ENCODE results near the gene RASA3. TPM values are rescaled to one million over a fixed set of nuclear protein-coding genes. Genes with fewer than 3 reads are reported as not detected.

Gene RASA3
- total RNA-seq, 1 experiment from 2014 or later = 22.3 TPM

DNA sequence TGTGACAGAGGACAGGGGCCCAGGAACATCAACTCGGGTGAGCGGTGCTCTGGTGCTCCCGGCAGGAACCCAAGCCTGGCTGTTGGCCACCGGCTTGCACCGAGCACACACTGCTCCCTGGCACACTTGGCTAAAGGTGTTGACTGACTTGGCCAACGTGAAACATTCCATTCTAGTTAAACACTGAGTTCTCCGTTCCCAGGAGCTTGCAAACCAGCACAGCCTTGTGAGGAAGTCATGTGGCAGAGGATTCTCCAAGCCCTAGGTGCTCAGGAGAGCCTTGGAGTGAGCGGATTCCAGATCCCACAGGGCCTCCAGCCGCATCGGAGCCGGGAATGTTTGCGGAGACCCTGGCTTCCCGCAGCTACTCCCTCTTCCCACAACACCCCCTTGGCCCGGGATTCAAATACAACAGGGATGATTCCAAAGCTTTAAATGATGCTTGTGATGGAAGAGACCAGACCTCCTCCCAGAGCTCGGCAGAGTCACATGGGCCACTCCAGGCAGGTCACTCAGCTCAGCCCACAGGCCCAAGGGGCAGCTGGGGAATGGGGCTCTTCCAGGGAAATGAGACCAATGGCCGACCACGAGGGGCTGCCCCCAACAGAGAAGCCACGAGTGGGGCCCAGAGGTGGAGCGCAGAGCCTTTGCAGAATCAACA lies 161.5 kb downstream of the RASA3 start:
- CTCF ChIA-PET = no interaction called here
- ATAC-seq (no peak), DNase-seq (ENCODE audit: low spot score) (peak; percentile 12)
- Mint-ChIP-seq H3K27me3 (ENCODE audit: low read depth) (no peaks in the 10 kb centered on the region; the same call in 1 of the 2 replicates), H3K9me3 (no peaks in the 10 kb centered on the region), H3K36me3 (no peaks in the 10 kb centered on the region), H3K4me3 (no peak overlapping the region), H3K27ac (peak overlapping the region; percentile 49; the same call in 1 of the 2 replicates), H3K4me1 (no peaks in the 10 kb centered on the region)
- POLR2A ChIA-PET = no interaction called here
- TF ChIP-seq JAZF1 (CRISPR knock-in tag; IDR thresholded peaks at IDR 0.05) (no peak), NFATC4 (CRISPR knock-in tag; IDR thresholded peaks at IDR 0.05) (no peak), ELF4 (CRISPR knock-in tag; IDR thresholded peaks at IDR 0.05; ENCODE audit: low read depth) (no peak), MXD4 (CRISPR knock-in tag; IDR thresholded peaks at IDR 0.05; ENCODE audit: borderline replicate concordance) (no peak), ZNF263 (CRISPR knock-in tag; IDR thresholded peaks at IDR 0.05; ENCODE audit: low read depth) (no peak), IRF2 (CRISPR knock-in tag; IDR thresholded peaks at IDR 0.05; ENCODE audit: borderline replicate concordance, low read depth) (no peak), EMX1 (CRISPR knock-in tag; IDR thresholded peaks at IDR 0.05) (no peak), SP1 (CRISPR knock-in tag; conservative IDR thresholded peaks at IDR 0.05) (no peak), CREB1 (CRISPR knock-in tag; IDR thresholded peaks at IDR 0.05) (no peak), ZNF121 (CRISPR knock-in tag; IDR thresholded peaks at IDR 0.05) (no peak), PRRX2 (CRISPR knock-in tag; IDR thresholded peaks at IDR 0.05) (no peak), TP53 (CRISPR knock-in tag; IDR thresholded peaks at IDR 0.05) (no peak), NR3C1 (CRISPR knock-in tag; conservative IDR thresholded peaks at IDR 0.05; ENCODE audit: low read depth) (no peak), HMGA2 (CRISPR knock-in tag; IDR thresholded peaks at IDR 0.05) (no peak)
- TF ChIP-seq, protein P1, sequence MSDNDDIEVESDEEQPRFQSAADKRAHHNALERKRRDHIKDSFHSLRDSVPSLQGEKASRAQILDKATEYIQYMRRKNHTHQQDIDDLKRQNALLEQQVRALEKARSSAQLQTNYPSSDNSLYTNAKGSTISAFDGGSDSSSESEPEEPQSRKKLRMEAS (CRISPR knock-in tag; IDR thresholded peaks at IDR 0.05) = no peak
- TF ChIP-seq, protein P2, sequence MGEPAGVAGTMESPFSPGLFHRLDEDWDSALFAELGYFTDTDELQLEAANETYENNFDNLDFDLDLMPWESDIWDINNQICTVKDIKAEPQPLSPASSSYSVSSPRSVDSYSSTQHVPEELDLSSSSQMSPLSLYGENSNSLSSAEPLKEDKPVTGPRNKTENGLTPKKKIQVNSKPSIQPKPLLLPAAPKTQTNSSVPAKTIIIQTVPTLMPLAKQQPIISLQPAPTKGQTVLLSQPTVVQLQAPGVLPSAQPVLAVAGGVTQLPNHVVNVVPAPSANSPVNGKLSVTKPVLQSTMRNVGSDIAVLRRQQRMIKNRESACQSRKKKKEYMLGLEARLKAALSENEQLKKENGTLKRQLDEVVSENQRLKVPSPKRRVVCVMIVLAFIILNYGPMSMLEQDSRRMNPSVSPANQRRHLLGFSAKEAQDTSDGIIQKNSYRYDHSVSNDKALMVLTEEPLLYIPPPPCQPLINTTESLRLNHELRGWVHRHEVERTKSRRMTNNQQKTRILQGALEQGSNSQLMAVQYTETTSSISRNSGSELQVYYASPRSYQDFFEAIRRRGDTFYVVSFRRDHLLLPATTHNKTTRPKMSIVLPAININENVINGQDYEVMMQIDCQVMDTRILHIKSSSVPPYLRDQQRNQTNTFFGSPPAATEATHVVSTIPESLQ (CRISPR knock-in tag; IDR thresholded peaks at IDR 0.05) = no peak
- TF ChIP-seq, protein P3, sequence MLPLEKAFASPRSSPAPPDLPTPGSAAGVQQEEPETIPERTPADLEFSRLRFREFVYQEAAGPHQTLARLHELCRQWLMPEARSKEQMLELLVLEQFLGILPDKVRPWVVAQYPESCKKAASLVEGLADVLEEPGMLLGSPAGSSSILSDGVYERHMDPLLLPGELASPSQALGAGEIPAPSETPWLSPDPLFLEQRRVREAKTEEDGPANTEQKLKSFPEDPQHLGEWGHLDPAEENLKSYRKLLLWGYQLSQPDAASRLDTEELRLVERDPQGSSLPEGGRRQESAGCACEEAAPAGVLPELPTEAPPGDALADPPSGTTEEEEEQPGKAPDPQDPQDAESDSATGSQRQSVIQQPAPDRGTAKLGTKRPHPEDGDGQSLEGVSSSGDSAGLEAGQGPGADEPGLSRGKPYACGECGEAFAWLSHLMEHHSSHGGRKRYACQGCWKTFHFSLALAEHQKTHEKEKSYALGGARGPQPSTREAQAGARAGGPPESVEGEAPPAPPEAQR (CRISPR knock-in tag; IDR thresholded peaks at IDR 0.05) = no peak
- TF ChIP-seq, protein P4, sequence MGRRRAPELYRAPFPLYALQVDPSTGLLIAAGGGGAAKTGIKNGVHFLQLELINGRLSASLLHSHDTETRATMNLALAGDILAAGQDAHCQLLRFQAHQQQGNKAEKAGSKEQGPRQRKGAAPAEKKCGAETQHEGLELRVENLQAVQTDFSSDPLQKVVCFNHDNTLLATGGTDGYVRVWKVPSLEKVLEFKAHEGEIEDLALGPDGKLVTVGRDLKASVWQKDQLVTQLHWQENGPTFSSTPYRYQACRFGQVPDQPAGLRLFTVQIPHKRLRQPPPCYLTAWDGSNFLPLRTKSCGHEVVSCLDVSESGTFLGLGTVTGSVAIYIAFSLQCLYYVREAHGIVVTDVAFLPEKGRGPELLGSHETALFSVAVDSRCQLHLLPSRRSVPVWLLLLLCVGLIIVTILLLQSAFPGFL (CRISPR knock-in tag; IDR thresholded peaks at IDR 0.05; ENCODE audit: borderline replicate concordance) = no peak

DNA sequence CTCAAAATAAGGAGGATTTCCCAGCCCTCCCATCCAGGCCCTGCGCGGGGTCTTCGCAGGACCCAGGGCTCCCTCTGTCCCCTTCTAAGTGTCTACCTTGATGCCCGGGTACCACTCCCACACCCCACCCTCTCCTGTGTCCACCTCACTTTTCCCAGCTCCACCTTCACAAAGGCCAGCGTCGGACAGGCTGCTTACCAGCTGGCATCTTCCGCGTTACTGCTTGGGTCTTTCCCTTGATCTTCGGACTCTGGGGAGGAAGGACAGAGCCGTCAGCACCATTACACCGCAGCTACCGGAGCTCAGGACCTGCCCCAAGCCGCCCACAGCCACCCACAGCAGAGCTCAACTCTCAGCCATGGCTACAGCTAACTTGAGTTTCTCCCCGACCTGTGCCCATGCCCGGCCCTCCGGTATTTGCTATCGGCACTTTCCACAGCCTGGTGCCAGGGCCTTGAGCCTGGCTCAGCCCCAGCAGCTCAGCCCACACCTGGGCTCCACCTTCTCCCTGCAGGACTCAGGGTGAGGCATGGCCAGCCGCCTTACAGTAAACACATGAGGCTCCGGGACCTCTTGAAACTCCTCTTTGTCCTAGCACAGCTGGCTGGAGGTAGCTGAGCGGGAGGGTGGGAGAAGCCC lies 162.3 kb downstream of the RASA3 start:
- Mint-ChIP-seq H3K9me3 (no peaks in the 10 kb centered on the region), H3K4me1 (no peaks in the 10 kb centered on the region), H3K27ac (0 out of 2 replicates have a peak overlapping the region, but pooled peaks have one; percentile 6), H3K36me3 (no peaks in the 10 kb centered on the region), H3K27me3 (ENCODE audit: low read depth) (no peaks in the 10 kb centered on the region; the same call in 1 of the 2 replicates), H3K4me3 (no peak overlapping the region)
- peak; percentile 8 for DNase-seq (ENCODE audit: low spot score)
- TF ChIP-seq, protein P5, sequence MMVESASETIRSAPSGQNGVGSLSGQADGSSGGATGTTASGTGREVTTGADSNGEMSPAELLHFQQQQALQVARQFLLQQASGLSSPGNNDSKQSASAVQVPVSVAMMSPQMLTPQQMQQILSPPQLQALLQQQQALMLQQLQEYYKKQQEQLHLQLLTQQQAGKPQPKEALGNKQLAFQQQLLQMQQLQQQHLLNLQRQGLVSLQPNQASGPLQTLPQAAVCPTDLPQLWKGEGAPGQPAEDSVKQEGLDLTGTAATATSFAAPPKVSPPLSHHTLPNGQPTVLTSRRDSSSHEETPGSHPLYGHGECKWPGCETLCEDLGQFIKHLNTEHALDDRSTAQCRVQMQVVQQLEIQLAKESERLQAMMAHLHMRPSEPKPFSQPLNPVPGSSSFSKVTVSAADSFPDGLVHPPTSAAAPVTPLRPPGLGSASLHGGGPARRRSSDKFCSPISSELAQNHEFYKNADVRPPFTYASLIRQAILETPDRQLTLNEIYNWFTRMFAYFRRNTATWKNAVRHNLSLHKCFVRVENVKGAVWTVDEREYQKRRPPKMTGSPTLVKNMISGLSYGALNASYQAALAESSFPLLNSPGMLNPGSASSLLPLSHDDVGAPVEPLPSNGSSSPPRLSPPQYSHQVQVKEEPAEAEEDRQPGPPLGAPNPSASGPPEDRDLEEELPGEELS (CRISPR knock-in tag; IDR thresholded peaks at IDR 0.05) = no peak
- TF ChIP-seq ZNF317 (CRISPR knock-in tag; IDR thresholded peaks at IDR 0.05; ENCODE audit: borderline replicate concordance, low read depth) = no peak
- TF ChIP-seq CBFB (CRISPR knock-in tag; IDR thresholded peaks at IDR 0.05; ENCODE audit: low read depth) = no peak
- TF ChIP-seq, protein P6, sequence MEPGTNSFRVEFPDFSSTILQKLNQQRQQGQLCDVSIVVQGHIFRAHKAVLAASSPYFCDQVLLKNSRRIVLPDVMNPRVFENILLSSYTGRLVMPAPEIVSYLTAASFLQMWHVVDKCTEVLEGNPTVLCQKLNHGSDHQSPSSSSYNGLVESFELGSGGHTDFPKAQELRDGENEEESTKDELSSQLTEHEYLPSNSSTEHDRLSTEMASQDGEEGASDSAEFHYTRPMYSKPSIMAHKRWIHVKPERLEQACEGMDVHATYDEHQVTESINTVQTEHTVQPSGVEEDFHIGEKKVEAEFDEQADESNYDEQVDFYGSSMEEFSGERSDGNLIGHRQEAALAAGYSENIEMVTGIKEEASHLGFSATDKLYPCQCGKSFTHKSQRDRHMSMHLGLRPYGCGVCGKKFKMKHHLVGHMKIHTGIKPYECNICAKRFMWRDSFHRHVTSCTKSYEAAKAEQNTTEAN (CRISPR knock-in tag; IDR thresholded peaks at IDR 0.05) = no peak
- TF ChIP-seq, protein P4 (CRISPR knock-in tag; IDR thresholded peaks at IDR 0.05; ENCODE audit: borderline replicate concordance) = no peak
- TF ChIP-seq, protein P7, sequence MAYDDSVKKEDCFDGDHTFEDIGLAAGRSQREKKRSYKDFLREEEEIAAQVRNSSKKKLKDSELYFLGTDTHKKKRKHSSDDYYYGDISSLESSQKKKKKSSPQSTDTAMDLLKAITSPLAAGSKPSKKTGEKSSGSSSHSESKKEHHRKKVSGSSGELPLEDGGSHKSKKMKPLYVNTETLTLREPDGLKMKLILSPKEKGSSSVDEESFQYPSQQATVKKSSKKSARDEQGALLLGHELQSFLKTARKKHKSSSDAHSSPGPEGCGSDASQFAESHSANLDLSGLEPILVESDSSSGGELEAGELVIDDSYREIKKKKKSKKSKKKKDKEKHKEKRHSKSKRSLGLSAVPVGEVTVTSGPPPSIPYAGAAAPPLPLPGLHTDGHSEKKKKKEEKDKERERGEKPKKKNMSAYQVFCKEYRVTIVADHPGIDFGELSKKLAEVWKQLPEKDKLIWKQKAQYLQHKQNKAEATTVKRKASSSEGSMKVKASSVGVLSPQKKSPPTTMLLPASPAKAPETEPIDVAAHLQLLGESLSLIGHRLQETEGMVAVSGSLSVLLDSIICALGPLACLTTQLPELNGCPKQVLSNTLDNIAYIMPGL (CRISPR knock-in tag; IDR thresholded peaks at IDR 0.05) = no peak
- ChIA-PET POLR2A (no interaction called here), CTCF (no interaction called here)
- ATAC-seq = no peak
